KMS-11 (cell line): Measurements from ENCODE around the gene SMIM1.

ENCODE experiments used
- H2AFZ ChIP-seq: fragments of 200-600 bp; sonication (generic); 2 replicates; pipeline ENCODE4 v1.6.1; 2016; ENCODE audit warnings: antibody characterized with exemption, mixed run types, low read depth
- H3K27ac ChIP-seq: fragments of 200-600 bp; sonication (generic); 2 replicates; pipeline ENCODE4 v1.6.1; 2016; ENCODE audit warnings: mild to moderate bottlenecking, mixed run types
- H3K27me3 ChIP-seq: fragments of 200-600 bp; sonication (generic); 2 replicates; pipeline ENCODE4 v1.6.1; 2017; ENCODE audit warnings: mild to moderate bottlenecking, low read depth, mixed run types, moderate library complexity; ENCODE audit not compliant: insufficient read depth
- H3K36me3 ChIP-seq: fragments of 200-600 bp; sonication (generic); 2 replicates; pipeline ENCODE4 v1.6.1; 2017; ENCODE audit warnings: mild to moderate bottlenecking, mixed run types; ENCODE audit not compliant: insufficient read depth
- H3K4me1 ChIP-seq: fragments of 200-600 bp; sonication (generic); 2 replicates; pipeline ENCODE4 v1.6.1; 2016; ENCODE audit warnings: mild to moderate bottlenecking, low read depth, mixed run types; ENCODE audit not compliant: poor library complexity, severe bottlenecking
- H3K4me2 ChIP-seq: fragments of 200-600 bp; sonication (generic); 2 replicates; pipeline ENCODE4 v1.7.0; 2016; ENCODE audit warnings: mild to moderate bottlenecking, mixed run types
- H3K4me3 ChIP-seq: fragments of 200-600 bp; sonication (generic); IDR thresholded peaks from 2 replicates; pipeline ENCODE4 v1.6.1; 2017; ENCODE audit warnings: low read depth, low read length, mixed read lengths; ENCODE audit not compliant: insufficient read depth
- H3K79me2 ChIP-seq: fragments of 200-600 bp; sonication (generic); 2 replicates; pipeline ENCODE4 v1.6.1; 2016; ENCODE audit warnings: low read depth, mixed run types; ENCODE audit not compliant: insufficient read depth
- H3K9ac ChIP-seq: fragments of 200-600 bp; sonication (generic); 2 replicates; pipeline ENCODE4 v1.6.1; 2016; ENCODE audit warnings: mild to moderate bottlenecking, mixed run types
- H4K20me1 ChIP-seq: fragments of 200-600 bp; sonication (generic); 2 replicates; pipeline ENCODE4 v1.6.1; 2016; ENCODE audit warnings: mild to moderate bottlenecking, mixed run types; ENCODE audit not compliant: insufficient read depth
- TF ChIP-seq, protein P1 (sequence below): fragments of 200-600 bp; sonication (generic); conservative IDR thresholded peaks from 2 replicates; pipeline ENCODE4 v1.6.1; 2017; ENCODE audit warnings: low read depth, mild to moderate bottlenecking, antibody characterized with exemption, low read length, moderate library complexity, mixed read lengths

Gene SMIM1

DNA sequence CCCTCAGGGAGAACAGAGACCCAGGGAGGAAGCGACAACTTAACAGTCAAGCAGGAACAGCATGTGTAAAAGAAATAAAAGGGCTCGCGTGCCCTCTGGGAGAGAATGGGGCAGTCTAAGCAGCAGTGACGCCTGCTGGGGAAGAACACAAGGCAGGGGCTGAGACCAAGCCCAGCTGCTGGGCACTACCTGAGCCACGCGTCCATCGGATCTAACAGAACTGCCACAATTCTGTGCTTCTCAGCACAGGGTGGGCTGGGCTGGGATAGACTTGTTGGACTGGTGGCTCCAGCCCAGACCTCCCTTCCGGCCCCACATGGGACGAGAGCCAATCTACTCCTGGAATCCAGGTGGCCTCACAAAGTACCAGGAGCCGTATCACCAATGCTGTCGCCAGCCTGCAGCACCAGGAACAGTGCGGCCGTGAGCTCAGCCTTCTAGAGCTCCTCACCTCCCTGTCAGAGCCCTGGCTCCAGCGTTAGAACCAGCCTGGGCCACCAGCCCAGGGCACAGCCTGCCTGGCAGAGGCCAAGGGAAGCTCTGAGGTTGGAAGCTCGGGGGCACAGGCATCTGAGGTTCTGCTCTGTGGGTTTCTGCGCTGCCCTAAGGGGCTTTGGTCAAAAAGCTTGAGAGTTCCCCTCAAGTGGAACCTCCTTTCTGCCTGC is 16.3 kb downstream of the SMIM1 start:
- no peaks in the 10 kb centered on the region for H4K20me1 ChIP-seq
- no peak overlapping the region for H2AFZ ChIP-seq
- H3K4me3 ChIP-seq: no peak overlapping the region
- H3K4me1 ChIP-seq: no peaks in the 10 kb centered on the region
- no peaks in the 10 kb centered on the region; the same call in 1 of the 2 replicates for H3K36me3 ChIP-seq
- no peak overlapping the region for H3K4me2 ChIP-seq
- H3K9ac ChIP-seq: no peak overlapping the region
- H3K27me3 ChIP-seq: no peaks in the 10 kb centered on the region
- TF ChIP-seq, protein P1, sequence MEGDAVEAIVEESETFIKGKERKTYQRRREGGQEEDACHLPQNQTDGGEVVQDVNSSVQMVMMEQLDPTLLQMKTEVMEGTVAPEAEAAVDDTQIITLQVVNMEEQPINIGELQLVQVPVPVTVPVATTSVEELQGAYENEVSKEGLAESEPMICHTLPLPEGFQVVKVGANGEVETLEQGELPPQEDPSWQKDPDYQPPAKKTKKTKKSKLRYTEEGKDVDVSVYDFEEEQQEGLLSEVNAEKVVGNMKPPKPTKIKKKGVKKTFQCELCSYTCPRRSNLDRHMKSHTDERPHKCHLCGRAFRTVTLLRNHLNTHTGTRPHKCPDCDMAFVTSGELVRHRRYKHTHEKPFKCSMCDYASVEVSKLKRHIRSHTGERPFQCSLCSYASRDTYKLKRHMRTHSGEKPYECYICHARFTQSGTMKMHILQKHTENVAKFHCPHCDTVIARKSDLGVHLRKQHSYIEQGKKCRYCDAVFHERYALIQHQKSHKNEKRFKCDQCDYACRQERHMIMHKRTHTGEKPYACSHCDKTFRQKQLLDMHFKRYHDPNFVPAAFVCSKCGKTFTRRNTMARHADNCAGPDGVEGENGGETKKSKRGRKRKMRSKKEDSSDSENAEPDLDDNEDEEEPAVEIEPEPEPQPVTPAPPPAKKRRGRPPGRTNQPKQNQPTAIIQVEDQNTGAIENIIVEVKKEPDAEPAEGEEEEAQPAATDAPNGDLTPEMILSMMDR: no peak
- no peak overlapping the region for H3K27ac ChIP-seq
- peaks cover 14% of the 10 kb centered on the region; the same call in 1 of the 2 replicates for H3K79me2 ChIP-seq

DNA sequence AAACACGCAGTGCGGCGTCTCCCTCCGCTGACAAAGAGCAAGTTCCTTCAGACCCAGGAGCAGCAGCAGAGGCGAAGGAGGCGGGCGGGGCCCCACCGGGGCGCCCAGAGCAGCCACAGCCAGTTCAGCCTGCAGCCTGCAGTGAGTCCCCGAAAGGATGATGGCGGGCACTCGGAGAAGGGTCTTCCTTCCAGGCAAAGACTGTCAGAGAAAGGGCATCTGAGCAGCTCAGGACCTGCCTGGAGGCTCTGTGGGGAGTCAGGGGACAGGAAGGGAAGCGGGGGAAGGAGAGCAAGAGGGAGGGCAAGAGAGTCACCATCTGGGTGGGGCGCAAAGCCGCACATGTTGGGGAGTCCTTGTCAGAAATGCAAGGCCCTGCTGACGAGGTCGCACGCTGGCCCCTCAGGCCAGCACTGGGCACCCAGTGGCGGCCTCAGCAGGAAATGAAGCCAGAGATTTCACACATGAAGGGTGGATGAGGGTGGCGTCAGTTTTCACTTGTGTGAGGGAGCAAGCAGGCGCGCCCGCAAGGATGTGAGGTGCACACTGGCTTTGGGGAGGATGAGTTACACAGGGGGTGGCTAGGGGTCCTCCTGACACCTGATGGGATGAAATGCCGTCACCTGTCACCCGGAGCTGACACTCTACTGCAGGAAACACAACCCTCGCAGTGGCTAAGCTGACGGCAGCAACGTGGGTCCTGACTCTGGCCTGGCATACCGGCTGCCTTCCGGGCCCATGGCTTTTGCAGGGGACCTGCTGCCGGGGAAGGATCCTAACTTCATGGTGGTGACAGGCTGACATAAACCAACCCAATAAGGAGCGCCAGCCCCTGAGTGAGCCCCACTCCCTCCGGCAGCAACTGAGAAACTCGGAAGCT is 17.1 kb downstream of the SMIM1 start:
- no peak overlapping the region for H3K27ac ChIP-seq
- no peak overlapping the region for H3K4me2 ChIP-seq
- no peak overlapping the region for H3K9ac ChIP-seq
- no peak overlapping the region for H2AFZ ChIP-seq
- no peaks in the 10 kb centered on the region; the same call in 1 of the 2 replicates for H3K36me3 ChIP-seq
- peaks cover 21% of the 10 kb centered on the region for H3K79me2 ChIP-seq
- H3K4me3 ChIP-seq: no peak overlapping the region
- H4K20me1 ChIP-seq: no peaks in the 10 kb centered on the region
- H3K27me3 ChIP-seq: no peaks in the 10 kb centered on the region
- TF ChIP-seq, protein P1: no peak
- H3K4me1 ChIP-seq: peaks cover 2% of the 10 kb centered on the region

DNA sequence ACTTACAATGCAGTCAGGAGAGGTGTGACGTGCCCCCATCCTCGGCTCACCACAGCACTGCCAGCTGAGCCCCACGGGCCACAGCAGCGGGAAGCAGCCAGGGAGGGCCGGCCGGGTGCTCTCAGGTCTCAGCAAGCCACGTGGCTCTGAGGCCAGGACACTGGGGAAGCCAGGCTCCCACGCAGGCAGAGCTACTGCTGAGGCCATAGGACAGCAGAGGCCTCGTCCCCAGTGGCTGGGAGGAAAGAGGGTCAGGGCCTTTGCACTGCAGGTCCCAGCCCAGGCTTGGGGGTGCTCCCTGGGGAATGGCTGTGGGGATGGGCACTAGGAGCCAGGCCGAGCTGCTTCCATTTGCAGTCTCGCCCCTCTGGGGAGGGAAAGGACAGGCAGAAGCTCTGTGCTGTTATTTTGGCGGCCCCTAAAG is 18.0 kb downstream of the SMIM1 start:
- H4K20me1 ChIP-seq: no peaks in the 10 kb centered on the region
- H3K27ac ChIP-seq: no peak overlapping the region
- peaks cover 10% of the 10 kb centered on the region for H3K4me1 ChIP-seq
- no peak overlapping the region for H3K4me2 ChIP-seq
- H3K4me3 ChIP-seq: no peak overlapping the region
- TF ChIP-seq, protein P1: no peak
- no peak overlapping the region for H2AFZ ChIP-seq
- H3K36me3 ChIP-seq: no peaks in the 10 kb centered on the region; the same call in 1 of the 2 replicates
- no peak overlapping the region for H3K9ac ChIP-seq
- peaks cover 30% of the 10 kb centered on the region for H3K79me2 ChIP-seq
- H3K27me3 ChIP-seq: no peaks in the 10 kb centered on the region

DNA sequence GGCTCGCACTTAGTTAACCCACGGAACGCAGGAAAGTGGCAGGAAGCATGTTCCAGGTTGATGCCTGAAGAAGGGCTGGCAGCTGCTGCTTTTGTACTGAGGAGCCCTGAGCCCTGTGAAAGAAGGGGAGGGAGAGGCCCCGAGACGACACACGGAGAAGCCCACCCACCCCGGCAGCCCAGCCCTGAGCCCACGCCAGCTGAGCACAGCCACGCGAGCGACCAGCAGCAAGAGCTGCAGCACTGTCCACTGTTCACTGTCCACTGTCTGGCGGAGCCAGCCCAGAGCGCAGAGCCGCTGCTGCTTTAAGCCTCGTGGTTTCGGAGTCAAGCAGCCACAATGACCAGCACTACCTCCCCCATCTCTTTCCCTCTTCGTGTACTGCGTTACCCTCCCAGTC is 18.4 kb downstream of the SMIM1 start:
- H3K27ac ChIP-seq: no peak overlapping the region
- no peak overlapping the region for H3K9ac ChIP-seq
- H4K20me1 ChIP-seq: no peaks in the 10 kb centered on the region
- no peaks in the 10 kb centered on the region for H3K27me3 ChIP-seq
- TF ChIP-seq, protein P1: no peak
- peaks cover 34% of the 10 kb centered on the region for H3K79me2 ChIP-seq
- H2AFZ ChIP-seq: no peak overlapping the region
- no peak overlapping the region for H3K4me2 ChIP-seq
- peaks cover 10% of the 10 kb centered on the region for H3K4me1 ChIP-seq
- H3K36me3 ChIP-seq: no peaks in the 10 kb centered on the region; the same call in 1 of the 2 replicates
- H3K4me3 ChIP-seq: no peak overlapping the region
